ENCODE measurements around the gene KRTAP5-5.

KRTAP5-5 gene

GRCh38 chr11:1639666-1640065 is 10.1 kb downstream of the KRTAP5-5 start:
- peaks cover 4% of the 10 kb centered on the region for H3K4me1 ChIP-seq (ENCODE audit: low read depth, poor library complexity, severe bottlenecking)
- H2AFZ ChIP-seq (ENCODE audit: low read depth) = no peak overlapping the region
- H3K79me2 ChIP-seq (ENCODE audit: insufficient read depth, low read depth) = no peaks in the 10 kb centered on the region
- no peak overlapping the region for H3K27ac ChIP-seq
- TF ChIP-seq CTCF (conservative IDR thresholded peaks at IDR 0.05; ENCODE audit: low read depth, low read length) = no peak
- no peak overlapping the region for H3K4me3 ChIP-seq (IDR thresholded peaks at IDR 0.05; ENCODE audit: insufficient read depth, low read depth, low read length)
- H4K20me1 ChIP-seq (ENCODE audit: insufficient read depth) = no peaks in the 10 kb centered on the region
- H3K36me3 ChIP-seq (ENCODE audit: insufficient read depth) = no peaks in the 10 kb centered on the region
- no peak overlapping the region for H3K4me2 ChIP-seq
- H3K9ac ChIP-seq = no peak overlapping the region
- peaks cover 84% of the 10 kb centered on the region for H3K27me3 ChIP-seq (ENCODE audit: insufficient read depth, low read depth)

- Histone ChIP-seq H3K4me3 (IDR thresholded peaks at IDR 0.05; ENCODE audit: insufficient read depth, low read depth, low read length) (no peak overlapping the region), H2AFZ (ENCODE audit: low read depth) (no peak overlapping the region), H3K79me2 (ENCODE audit: insufficient read depth, low read depth) (no peaks in the 10 kb centered on the region), H3K27me3 (ENCODE audit: insufficient read depth, low read depth) (peaks cover 85% of the 10 kb centered on the region), H3K9ac (no peak overlapping the region), H3K4me2 (no peak overlapping the region), H4K20me1 (ENCODE audit: insufficient read depth) (no peaks in the 10 kb centered on the region), H3K36me3 (ENCODE audit: insufficient read depth) (no peaks in the 10 kb centered on the region), H3K27ac (no peak overlapping the region), H3K4me1 (ENCODE audit: low read depth, poor library complexity, severe bottlenecking) (peaks cover 4% of the 10 kb centered on the region)
- TF ChIP-seq CTCF (conservative IDR thresholded peaks at IDR 0.05; ENCODE audit: low read depth, low read length) = peak; percentile 85
Measured at GRCh38 chr11:1640076-1640946, 10.7 kb downstream of the KRTAP5-5 start.

GRCh38 chr11:1641096-1641495 is 11.5 kb downstream of the KRTAP5-5 start:
- Histone ChIP-seq H3K4me3 (IDR thresholded peaks at IDR 0.05; ENCODE audit: insufficient read depth, low read depth, low read length) (no peak overlapping the region), H2AFZ (ENCODE audit: low read depth) (no peak overlapping the region), H3K27ac (no peak overlapping the region), H3K4me1 (ENCODE audit: low read depth, poor library complexity, severe bottlenecking) (peaks cover 4% of the 10 kb centered on the region), H3K36me3 (ENCODE audit: insufficient read depth) (no peaks in the 10 kb centered on the region), H3K4me2 (no peak overlapping the region), H3K9ac (no peak overlapping the region), H4K20me1 (ENCODE audit: insufficient read depth) (no peaks in the 10 kb centered on the region), H3K79me2 (ENCODE audit: insufficient read depth, low read depth) (no peaks in the 10 kb centered on the region), H3K27me3 (ENCODE audit: insufficient read depth, low read depth) (peaks cover 86% of the 10 kb centered on the region)
- no peak for TF ChIP-seq CTCF (conservative IDR thresholded peaks at IDR 0.05; ENCODE audit: low read depth, low read length)

DNA sequence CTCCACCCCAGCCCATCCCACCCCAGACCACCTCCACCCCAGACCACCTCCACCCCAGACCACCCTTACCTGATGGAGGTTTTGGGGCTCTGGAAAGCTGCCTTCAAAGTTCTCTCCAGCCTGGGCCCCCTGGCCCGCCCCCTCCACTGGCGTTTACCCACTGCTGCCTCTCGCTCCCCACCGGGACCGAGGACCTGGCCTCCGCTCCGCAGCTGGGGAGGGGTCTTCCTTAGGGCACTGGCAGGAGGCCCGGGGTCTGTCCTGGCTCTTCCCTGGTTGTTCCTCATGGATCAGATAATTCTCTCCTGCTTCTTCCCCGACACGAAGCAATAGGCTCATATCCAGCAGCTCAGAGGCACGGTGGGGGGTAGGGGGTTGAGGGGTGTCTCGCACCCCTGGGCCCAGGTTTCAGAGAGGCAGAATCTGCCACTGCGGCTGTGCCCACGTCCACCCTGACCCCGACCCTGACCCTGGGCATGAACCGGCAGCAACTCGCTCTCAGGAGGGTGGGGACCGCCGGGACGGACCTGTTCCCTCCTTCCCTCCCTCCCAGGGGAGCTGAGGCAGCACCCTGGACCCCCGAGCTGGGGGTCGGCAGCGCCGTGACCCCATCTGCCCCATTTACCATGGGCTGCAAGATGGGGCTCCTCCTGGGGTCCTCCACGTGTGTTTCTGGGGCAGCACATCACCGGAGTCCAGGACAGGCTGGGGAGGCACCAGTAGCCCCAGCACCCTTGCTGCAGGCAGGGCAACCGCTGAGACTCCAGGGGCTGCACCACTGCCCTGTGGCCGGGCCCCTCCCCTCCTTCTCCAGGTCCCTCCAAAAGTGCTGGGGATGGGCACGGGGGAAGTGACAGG is 12.9 kb downstream of the KRTAP5-5 start:
- no peak overlapping the region for H3K4me3 ChIP-seq (IDR thresholded peaks at IDR 0.05; ENCODE audit: insufficient read depth, low read depth, low read length)
- no peaks in the 10 kb centered on the region for H3K36me3 ChIP-seq (ENCODE audit: insufficient read depth)
- H2AFZ ChIP-seq (ENCODE audit: low read depth) = no peak overlapping the region
- no peaks in the 10 kb centered on the region for H4K20me1 ChIP-seq (ENCODE audit: insufficient read depth)
- TF ChIP-seq CTCF (conservative IDR thresholded peaks at IDR 0.05; ENCODE audit: low read depth, low read length) = no peak
- peaks cover 88% of the 10 kb centered on the region for H3K27me3 ChIP-seq (ENCODE audit: insufficient read depth, low read depth)
- peaks cover 3% of the 10 kb centered on the region for H3K4me1 ChIP-seq (ENCODE audit: low read depth, poor library complexity, severe bottlenecking)
- no peak overlapping the region for H3K4me2 ChIP-seq
- H3K79me2 ChIP-seq (ENCODE audit: insufficient read depth, low read depth) = no peaks in the 10 kb centered on the region
- H3K9ac ChIP-seq = no peak overlapping the region
- H3K27ac ChIP-seq = no peak overlapping the region
